HepG2 (cell line): ENCODE data around the gene EXTL1. TPM values are rescaled to one million over a fixed set of nuclear protein-coding genes. Genes with fewer than 3 reads are reported as not detected.

Source experiments
- ATAC-seq: fragments of 200-7000 bp; cut with Tn5 transposase; 3 replicates; pipeline ENCODE4 v1.9.1; 2020; ENCODE audit warnings: mild to moderate bottlenecking, moderate library complexity
- BruUV-seq: library from RNA; stranded (reverse); fragments of 400-500 nt; replicated peaks from 2 replicates; lab custom pipeline; 2021; lab: Mats Ljungman, UMichigan
- CTCF ChIA-PET: fragments of 300-600 bp; formaldehyde crosslinking; extraction: SDS; loops from one replicate; lab custom pipeline; 2021; ENCODE audit warnings: low total read pairs, inconsistent platforms, low intra/inter-chr PET ratio; lab: Yijun Ruan, JAX
- POLR2A ChIA-PET: fragments of 350-600 bp; sonication (Branson Sonifier 250); formaldehyde crosslinking; loops from one replicate; lab custom pipeline; 2020; ENCODE audit warnings: antibody characterized with exemption, inconsistent platforms; lab: Yijun Ruan, JAX
- DNase-seq: peaks from one replicate; pipeline ENCODE4 v3.0.0-alpha.2; 2015; ENCODE audit warnings: low spot score
- FAIRE-seq: peaks from 3 replicates; lab custom pipeline; 2011; peaks lifted over from hg19 to GRCh38; lab: Jason Lieb, UNC
- H2AFZ ChIP-seq: one replicate; pipeline ENCODE4 v1.6.1; 2011; ENCODE audit warnings: low read length, inconsistent platforms
- H3K27ac ChIP-seq: fragments of 300-600 bp; 3 replicates; pipeline ENCODE4 v1.8.0; 2011; ENCODE audit warnings: mixed run types, mild to moderate bottlenecking, mixed read lengths, low read length, inconsistent platforms; ENCODE audit not compliant: insufficient read depth; ENCODE audit errors: extremely low read length
- H3K27me3 ChIP-seq, 2 experiments: fragments of 200-600 bp in 1 of 2; 2 replicates in 1 of 2; 3 replicates in 1 of 2; pipeline versions ENCODE4 v1.6.0 to v1.8.0; 2011; ENCODE audit warnings: low read length in 2 of 2, mild to moderate bottlenecking in 2 of 2, moderate library complexity in 2 of 2, inconsistent platforms in 1 of 2; ENCODE audit not compliant: insufficient read depth in 2 of 2, control insufficient read depth in 1 of 2
- H3K36me3 ChIP-seq, 2 experiments: fragments of 200-600 bp in 1 of 2; replicated peaks in 1 of 2; 2 replicates in 1 of 2; 3 replicates in 1 of 2; pipeline versions ENCODE4 v1.5.1 to v1.8.0; 2011; ENCODE audit warnings: low read length in 2 of 2, inconsistent platforms in 1 of 2; ENCODE audit not compliant: insufficient read depth in 2 of 2, control insufficient read depth in 1 of 2
- H3K4me1 ChIP-seq: 2 replicates; pipeline ENCODE4 v1.5.1; 2012; ENCODE audit warnings: low read length, inconsistent platforms; ENCODE audit not compliant: insufficient read depth
- H3K4me2 ChIP-seq: 2 replicates; pipeline ENCODE4 v1.6.0; 2011; ENCODE audit warnings: low read depth, low read length, inconsistent platforms
- H3K4me3 ChIP-seq, 3 experiments: fragments of 200-600 bp in 1 of 3; sonication (generic), shearing (Covaris generic) in 1 of 3; replicated peaks in 1 of 3; 2 replicates each; pipeline ENCODE4 v1.5.1; 2011 to 2016; ENCODE audit warnings: low read length in 3 of 3, inconsistent platforms in 2 of 3, low read depth in 2 of 3, mild to moderate bottlenecking in 2 of 3, control low read depth in 1 of 3, mixed read lengths in 1 of 3; ENCODE audit not compliant: insufficient read depth in 1 of 3
- H3K79me2 ChIP-seq: one replicate; pipeline ENCODE4 v1.6.1; 2011; ENCODE audit warnings: low read length, inconsistent platforms; ENCODE audit not compliant: insufficient read depth
- H3K9ac ChIP-seq: 2 replicates; pipeline ENCODE4 v1.6.0; 2011; ENCODE audit warnings: mild to moderate bottlenecking, low read depth, low read length, inconsistent platforms; ENCODE audit not compliant: insufficient read depth
- H3K9me3 ChIP-seq: 2 replicates; pipeline ENCODE4 v1.5.1; 2012; ENCODE audit warnings: mild to moderate bottlenecking, low read length
- H4K20me1 ChIP-seq: 2 replicates; pipeline ENCODE4 v1.6.0; 2011; ENCODE audit warnings: inconsistent platforms, mild to moderate bottlenecking, low read length, moderate library complexity; ENCODE audit not compliant: insufficient read depth
- CENPBD1 ChIP-seq: sonication (generic); formaldehyde crosslinking; IDR thresholded peaks from 2 replicates; pipeline ENCODE4 v1.8.0; 2022; ENCODE audit warnings: missing genetic modification reagents, low read depth, mild to moderate bottlenecking, borderline replicate concordance
- ESRRA ChIP-seq: sonication (generic); formaldehyde crosslinking; IDR thresholded peaks from 2 replicates; pipeline ENCODE4 v1.5.1; 2020; ENCODE audit warnings: mild to moderate bottlenecking, low read depth, missing genetic modification reagents
- GZF1 ChIP-seq: sonication (generic); formaldehyde crosslinking; IDR thresholded peaks from 2 replicates; pipeline ENCODE4 v1.5.1; 2020; ENCODE audit warnings: mild to moderate bottlenecking, missing genetic modification reagents
- MTF2 ChIP-seq: sonication (generic); formaldehyde crosslinking; IDR thresholded peaks from 2 replicates; pipeline ENCODE4 v1.5.0; 2020; ENCODE audit warnings: missing genetic modification reagents, borderline replicate concordance
- THYN1 ChIP-seq: sonication (generic); formaldehyde crosslinking; IDR thresholded peaks from 2 replicates; pipeline ENCODE4 v1.8.1; 2023; ENCODE audit warnings: low read depth, mild to moderate bottlenecking, moderate library complexity, missing genetic modification reagents, borderline replicate concordance
- YY1 ChIP-seq: IDR thresholded peaks from 2 replicates; pipeline ENCODE4 v1.6.1; 2011; ENCODE audit warnings: low read length, low read depth, moderate library complexity, mild to moderate bottlenecking; ENCODE audit not compliant: insufficient read depth, insufficient replicate concordance
- ZBTB42 ChIP-seq: sonication (generic); formaldehyde crosslinking; IDR thresholded peaks from 2 replicates; pipeline ENCODE4 v1.5.0; 2020; ENCODE audit warnings: mild to moderate bottlenecking, missing genetic modification reagents
- ZNF12 ChIP-seq: sonication (generic); formaldehyde crosslinking; IDR thresholded peaks from 2 replicates; pipeline ENCODE4 v1.5.0; 2020; ENCODE audit warnings: missing genetic modification reagents
- ZNF362 ChIP-seq: sonication (generic); formaldehyde crosslinking; IDR thresholded peaks from 2 replicates; pipeline ENCODE4 v1.4.0; 2020; ENCODE audit warnings: missing genetic modification reagents, mild to moderate bottlenecking, borderline replicate concordance
- ZNF577 ChIP-seq: sonication (generic); formaldehyde crosslinking; IDR thresholded peaks from 2 replicates; pipeline ENCODE4 v1.4.0; 2020; ENCODE audit warnings: mild to moderate bottlenecking, low read depth, missing genetic modification reagents, borderline replicate concordance
- WGBS: methylation state at CpG from one replicate; pipeline ENCODE4 v1.1.6; 2017; ENCODE audit warnings: low lambda C conversion rate; 5-methylcytosine and 5-hydroxymethylcytosine counted together
- in situ Hi-C: cut with HindIII; loops from 2 replicates; pipeline ENCODE4 v1.10.0; 2017; ENCODE audit warnings: low pct_unique_long_range_greater_than_20kb; ENCODE audit not compliant: extremely low pct_ligation_motif_present
- intact Hi-C: fragments of 100-400 bp; cut with micrococcal nuclease; formaldehyde crosslinking; loops from one replicate; pipeline ENCODE4 v1.10.0; 2022; ENCODE audit not compliant: unreplicated experiment
- polyA plus RNA-seq, 8 experiments: library from polyadenylated mRNA; depleted of rRNA in 3 of 8; stranded (reverse) in 7 of 8; unstranded in 1 of 8; fragments of >200 nt; fragmentation: Illumina TruSeq in 4 of 8; extraction: Trizol in 4 of 8; gene quantifications; 2 replicates each; pipeline versions ENCODE4 v1.2.1 to v1.2.3, GENCODE V29; 2011 to 2016; ENCODE audit warnings: low read depth in 4 of 8, missing spikeins in 1 of 8, mixed read lengths in 1 of 8; ENCODE audit not compliant: insufficient read depth in 1 of 8
- total RNA-seq, 5 experiments: library from RNA; depleted of rRNA; stranded (reverse); fragments of >200 nt; fragmentation: Illumina TruSeq; extraction: Trizol; gene quantifications; 2 replicates each; pipeline ENCODE4 v1.2.3, GENCODE V29; 2016; ENCODE audit warnings: low read depth in 1 of 5

EXTL1 gene
- total and polyA plus RNA-seq, 2 of the 13 experiments (the other 11 are each of a cell fraction or from before 2014, with no cell fraction given): 0.35 to 1.0 TPM

GRCh38 chr1:26019641-26020315 is 1.8 kb upstream of the EXTL1 start (continued):
- TF ChIP-seq ZNF362 (no peak), GZF1 (CRISPR knock-in tag) (no peak), THYN1 (CRISPR knock-in tag) (no peak)

- in situ Hi-C loops: no loop called here
- ChIA-PET POLR2A (no interaction called here), CTCF (no interaction called here)
- no peaks in the 10 kb centered on the region for H3K9me3 ChIP-seq
- intact Hi-C loops: no loop called here
- H2AFZ ChIP-seq: no peak overlapping the region
- H3K4me2 ChIP-seq: peak overlapping the region; percentile 81; the same call in 1 of the 2 replicates
- WGBS: 31% methylated on average over 3 of the region's 6 CpGs
- DNase-seq (no peak), FAIRE-seq (no peak), ATAC-seq (no peak)
- peaks cover 90% of the 10 kb centered on the region for H3K4me1 ChIP-seq
- BruUV-seq: no TSS peak
- H3K36me3 ChIP-seq: no peaks in the 10 kb centered on the region
- H3K9ac ChIP-seq: no peak overlapping the region
- H4K20me1 ChIP-seq: no peaks in the 10 kb centered on the region
- no peak for TF ChIP-seq ZBTB42
- no peak for TF ChIP-seq ZNF12 (CRISPR knock-in tag)
- no peak for TF ChIP-seq ZNF577 (CRISPR knock-in tag)
- TF ChIP-seq CENPBD1 (CRISPR knock-in tag): no peak
- no peak for TF ChIP-seq ESRRA (CRISPR knock-in tag)
- no peak for TF ChIP-seq YY1
- TF ChIP-seq MTF2 (CRISPR knock-in tag): no peak
- H3K27me3 ChIP-seq: peaks cover 8 to 31% of the 10 kb centered on the region in 2 experiments
- no peaks in the 10 kb centered on the region for H3K79me2 ChIP-seq
- H3K27ac ChIP-seq: no peak overlapping the region
- H3K4me3 ChIP-seq: no peak overlapping the region; a peak in 1 of 6 replicates
Measured at GRCh38 chr1:26020330-26020768, 1.2 kb upstream of the EXTL1 start.
